ENCODE data around the gene PSME1.

PSME1 gene

DNA sequence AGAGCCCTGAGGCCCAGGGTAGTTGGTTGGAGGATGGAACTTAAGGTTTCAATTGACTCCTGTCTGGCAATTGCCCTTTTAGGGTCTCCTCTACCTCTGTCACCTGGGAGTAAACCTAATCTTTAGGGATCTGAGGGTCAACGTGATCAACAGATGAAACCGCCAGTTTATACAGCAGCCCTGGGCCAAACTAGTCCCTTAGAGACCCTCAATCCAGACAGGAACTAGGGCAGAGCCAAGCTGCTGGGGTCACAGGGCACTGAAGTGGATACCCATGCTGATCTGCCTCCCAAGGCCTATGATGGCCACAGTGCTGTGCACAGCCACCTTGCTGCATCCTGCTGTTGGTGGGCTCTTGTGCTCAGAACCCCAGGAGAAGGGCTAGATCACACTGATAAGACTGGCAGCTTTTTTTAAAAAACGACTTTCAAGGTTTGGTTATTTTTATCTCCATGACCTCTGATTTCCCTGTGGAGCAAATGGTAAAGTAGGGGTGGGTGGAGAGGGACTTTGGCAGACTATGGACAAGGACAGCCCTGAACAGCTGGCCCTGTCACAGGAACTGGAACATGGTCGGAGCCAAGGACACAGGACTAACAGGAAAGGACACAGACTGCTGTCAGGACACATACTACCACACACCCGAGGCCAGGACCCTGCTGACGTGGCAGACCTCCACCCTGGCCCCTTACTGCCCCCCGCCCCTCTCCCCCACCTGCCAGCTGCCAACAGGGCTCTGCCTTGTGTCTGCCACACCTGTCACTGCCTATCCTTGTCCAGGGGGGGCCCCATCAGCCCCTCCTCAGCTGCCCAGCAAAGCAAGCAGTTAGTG lies 5.1 kb upstream of the PSME1 start:
- DNase-seq: no peak

DNA sequence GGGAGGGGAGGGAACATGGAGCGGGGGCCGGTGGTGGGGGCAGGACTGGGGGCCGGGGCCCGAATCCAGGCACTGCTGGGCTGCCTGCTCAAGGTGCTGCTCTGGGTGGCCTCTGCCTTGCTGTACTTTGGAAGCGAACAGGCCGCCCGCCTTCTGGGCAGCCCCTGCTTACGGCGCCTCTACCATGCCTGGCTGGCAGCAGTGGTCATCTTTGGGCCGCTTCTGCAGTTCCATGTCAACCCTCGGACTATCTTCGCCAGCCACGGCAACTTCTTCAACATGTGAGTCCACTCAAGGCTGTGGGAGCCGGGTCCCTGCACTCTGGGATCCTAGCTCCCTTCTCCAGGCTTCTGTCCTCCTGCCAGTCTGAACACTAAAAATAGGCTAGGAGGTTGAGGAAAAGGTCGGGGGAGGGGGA lies 4.4 kb upstream of the PSME1 start:
- no peak for DNase-seq

DNA sequence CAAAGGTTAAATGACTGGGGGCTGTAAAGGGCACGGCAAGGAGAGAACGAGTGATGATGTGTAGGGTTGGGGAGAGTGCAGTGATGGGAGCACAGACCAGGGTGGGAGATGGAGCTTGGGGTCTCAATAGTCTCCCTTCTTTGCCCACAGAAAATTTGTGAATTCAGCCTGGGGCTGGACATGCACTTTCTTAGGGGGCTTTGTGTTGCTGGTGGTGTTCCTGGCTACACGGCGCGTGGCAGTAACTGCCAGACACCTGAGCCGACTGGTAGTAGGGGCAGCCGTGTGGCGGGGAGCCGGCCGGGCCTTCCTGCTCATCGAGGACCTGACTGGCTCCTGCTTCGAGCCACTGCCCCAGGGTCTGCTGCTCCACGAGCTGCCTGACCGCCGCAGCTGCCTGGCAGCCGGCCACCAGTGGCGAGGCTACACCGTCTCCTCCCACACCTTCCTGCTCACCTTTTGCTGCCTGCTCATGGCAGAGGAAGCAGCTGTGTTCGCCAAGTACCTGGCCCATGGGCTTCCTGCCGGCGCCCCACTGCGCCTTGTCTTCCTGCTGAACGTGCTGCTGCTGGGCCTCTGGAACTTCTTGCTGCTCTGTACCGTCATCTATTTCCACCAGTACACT lies 3.8 kb upstream of the PSME1 start:
- no peak for DNase-seq

DNA sequence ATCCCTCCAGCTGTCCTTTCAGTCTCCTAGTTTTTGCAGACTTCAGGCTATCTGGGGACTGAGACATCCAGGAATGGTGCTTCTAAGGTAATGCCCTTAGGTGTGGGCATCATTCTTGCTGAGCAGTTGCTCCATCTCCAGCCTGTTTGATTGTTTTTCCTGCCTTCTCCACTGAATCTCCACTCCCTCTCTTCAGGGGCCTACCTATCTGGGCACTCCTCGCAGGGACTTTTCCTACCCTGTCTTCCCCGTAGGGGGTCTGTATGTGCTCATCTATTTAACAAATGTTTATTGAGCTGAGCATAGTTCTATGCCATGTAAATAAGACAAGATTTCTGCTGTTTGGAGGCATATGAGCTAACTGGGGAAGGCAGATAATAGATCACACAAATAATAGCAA lies 3.0 kb upstream of the PSME1 start:
- DNase-seq: no peak

DNA sequence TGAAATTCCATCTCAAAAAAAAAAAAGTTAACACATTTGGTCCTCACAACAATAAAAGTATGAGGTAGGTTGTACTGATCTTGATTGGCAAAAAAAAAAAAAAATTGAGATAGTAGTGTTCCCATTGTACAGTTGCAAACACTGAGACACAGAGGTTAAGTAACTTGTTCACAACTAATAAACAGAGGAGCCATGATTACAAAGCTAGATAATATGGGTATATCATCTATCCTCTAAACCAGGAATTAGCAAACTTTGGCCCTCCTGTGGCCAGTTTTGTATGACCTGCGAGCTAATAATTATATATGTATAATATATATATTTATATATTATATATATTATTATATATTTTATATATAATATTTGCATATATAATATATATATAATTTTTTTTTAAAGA lies 2.3 kb upstream of the PSME1 start:
- no peak for DNase-seq

DNA sequence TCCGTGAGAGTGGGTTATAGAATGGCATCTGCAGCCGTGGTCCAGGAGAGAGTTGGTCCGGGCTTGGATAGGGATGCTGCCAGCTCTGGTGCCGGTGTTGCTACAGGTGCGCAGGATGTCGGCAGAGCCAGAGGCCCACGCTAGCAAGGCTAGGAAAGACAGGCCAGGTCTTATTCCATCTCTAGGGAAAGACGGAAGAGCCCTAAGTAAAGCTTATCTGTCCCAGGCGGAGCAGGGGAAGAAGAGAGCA lies 485 bp upstream of the PSME1 start:
- no peak for DNase-seq

DNA sequence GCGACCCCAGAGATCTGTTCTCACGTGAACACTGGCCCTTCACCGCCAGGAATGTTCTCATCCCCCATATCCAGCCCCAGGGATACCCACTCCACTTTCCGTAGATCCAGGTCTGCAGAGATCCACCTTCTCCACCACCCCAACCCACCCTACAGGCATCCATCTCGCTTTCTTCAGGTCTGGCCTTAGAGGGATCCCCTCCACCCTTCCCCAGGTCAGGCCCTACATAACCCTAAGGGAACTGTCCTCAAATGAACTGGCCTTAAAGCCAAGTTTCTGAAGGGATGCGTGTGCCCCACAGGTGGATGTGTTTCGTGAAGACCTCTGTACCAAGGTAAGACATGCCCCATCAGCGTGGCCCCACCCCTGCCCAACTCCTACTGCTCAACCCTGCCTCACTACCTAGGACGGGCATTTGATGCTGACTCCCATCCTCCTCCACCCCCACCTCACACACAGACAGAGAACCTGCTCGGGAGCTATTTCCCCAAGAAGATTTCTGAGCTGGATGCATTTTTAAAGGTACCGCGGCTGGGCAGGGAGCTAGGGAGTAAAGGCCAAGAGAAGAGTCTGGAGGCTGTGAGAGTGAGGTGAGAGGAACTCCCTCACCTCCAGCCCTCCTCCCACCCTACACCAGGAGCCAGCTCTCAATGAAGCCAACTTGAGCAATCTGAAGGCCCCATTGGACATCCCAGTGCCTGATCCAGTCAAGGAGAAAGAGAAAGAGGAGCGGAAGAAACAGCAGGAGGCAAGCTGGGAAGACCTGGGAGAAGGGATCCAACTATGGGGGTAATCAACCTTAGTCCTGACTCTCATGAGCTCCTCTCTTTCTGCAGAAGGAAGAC lies 912 bp downstream of the PSME1 start:
- peak; percentile 22 to 40 for DNase-seq

DNA sequence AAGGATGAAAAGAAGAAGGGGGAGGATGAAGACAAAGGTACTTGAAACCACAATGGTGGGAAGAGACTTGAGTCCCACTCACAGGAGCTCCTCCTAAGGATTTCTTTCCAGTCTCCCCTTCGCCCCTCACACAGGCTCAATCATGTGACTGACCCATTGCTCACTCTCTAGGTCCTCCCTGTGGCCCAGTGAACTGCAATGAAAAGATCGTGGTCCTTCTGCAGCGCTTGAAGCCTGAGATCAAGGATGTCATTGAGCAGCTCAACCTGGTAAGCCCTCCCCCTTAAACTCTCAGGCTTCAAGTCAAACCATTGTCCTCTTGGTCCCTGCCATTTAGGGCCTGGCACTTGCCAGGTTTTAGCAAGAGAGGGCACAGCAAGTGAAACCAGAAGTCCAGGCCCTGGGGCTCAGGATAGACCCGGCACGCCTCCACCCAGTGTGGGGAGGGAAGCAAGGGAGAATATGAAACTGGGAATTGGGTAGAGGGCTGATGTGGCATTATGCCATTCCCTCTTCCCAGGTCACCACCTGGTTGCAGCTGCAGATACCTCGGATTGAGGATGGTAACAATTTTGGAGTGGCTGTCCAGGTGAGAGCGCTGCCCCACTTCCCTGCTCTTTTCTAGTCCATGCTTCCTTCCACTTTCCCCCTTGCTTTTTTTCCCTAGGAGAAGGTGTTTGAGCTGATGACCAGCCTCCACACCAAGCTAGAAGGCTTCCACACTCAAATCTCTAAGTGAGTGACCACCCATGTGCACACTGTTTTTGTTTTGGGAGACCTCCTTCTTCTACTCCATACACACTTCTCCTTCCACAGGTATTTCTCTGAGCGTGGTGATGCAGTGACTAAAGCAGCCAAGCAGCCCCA lies 1.8 kb downstream of the PSME1 start:
- no peak for DNase-seq

DNA sequence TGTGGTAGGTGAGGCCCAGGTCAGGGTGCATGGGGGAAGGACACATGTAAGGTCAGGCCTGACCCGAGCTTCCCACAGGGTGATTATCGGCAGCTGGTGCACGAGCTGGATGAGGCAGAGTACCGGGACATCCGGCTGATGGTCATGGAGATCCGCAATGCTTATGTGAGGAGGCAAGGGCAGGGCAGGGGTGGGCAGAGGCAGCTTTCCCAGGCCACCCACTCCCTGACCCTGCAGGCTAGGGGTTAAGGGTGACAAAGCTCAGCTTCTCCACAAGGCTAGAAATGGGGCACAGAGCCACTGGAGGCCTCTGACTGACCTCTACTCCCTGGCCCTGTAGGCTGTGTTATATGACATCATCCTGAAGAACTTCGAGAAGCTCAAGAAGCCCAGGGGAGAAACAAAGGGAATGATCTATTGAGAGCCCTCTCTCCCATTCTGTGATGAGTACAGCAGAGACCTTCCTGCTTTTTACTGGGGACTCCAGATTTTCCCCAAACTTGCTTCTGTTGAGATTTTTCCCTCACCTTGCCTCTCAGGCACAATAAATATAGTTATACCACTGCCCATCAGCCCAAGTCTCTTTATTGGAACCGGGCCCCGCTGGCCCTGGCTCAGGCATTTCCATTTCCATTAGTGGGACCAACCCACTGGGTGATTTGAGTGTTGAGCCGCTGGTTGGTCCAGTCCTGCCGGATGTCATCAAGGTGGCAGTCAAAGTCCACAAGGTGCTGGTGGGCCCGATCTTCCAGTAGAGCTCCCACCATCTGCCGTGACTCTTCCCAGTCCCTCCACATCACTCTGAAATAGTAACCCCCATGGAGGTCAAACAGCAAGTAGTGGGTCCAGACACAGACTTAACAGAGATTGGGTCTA lies 2.6 kb downstream of the PSME1 start:
- no peak for DNase-seq

DNA sequence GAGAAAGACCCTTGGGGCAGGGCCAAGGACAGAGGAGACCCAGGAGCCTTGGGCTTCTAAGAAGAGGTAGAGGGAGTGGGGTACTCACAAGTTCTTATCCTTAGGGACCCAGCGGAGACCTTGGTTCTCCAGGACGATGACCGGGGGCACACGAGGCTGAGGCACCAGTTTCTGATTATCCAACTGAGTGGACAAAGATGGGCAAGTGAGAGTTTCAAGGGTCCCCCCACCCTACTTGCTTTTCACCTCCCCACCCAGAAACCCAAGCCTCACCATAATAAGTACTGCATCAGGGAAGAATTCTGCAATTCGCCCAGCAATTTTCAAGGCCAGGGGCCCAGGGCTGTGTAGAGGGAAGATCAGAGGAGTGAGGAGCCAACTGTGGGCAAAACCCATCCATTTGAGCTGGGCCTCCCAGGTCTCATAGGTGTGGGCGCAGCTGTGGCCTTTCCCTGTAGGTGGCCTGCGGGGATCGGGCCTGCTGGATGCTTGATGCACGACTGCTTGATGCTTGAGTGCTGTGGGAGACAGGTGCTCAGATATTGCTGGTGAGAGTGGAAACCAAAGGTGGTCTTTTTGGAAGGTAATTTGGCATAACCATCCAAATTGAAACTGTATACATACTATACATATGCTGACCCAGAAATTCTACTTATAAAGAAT lies 3.4 kb downstream of the PSME1 start:
- DNase-seq: peak in 1 of 2 experiments; percentile 43

DNA sequence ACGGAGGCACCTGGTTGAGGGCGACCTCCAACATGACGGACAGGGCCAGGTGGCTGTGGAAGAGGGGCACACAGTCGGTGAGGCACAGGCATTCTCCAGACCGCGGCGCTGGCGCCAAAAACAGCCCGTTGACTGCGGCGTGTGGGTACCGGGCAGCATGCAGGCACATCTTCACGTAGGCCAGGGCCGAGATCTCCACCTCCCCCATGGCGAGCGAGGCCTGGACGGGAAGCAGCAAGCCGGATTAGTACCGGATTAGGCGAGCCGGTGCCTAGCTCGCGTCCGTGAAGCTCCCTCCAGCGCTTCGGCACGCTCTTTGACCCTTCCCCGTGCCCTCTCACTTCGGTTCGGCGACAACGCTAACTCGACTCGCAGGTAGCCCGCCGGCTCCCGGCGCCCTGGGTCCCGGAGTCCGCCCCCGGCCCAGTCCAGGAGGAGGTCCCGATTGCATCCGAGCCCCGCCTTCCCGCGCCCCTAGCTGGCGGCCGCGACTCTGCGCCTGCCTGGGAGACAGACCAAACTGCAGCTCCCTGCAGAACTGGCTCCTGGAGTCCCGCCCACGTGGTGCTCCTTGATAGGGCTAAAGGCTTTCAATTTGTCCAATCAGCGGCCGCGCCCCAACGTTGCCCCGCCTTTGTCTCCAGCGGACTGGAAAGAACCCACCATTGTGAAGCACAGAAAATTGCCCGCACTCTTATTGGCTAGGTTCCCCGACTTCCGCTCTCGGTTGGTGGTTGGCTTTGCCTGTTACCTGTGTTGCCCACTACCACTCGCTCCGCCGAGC lies 5.3 kb downstream of the PSME1 start, which contains the start of gene EMC9:
Gene EMC9 (minus strand): TSS at position 495 of the 784 bp plus-strand sequence. CDS start 287 bp downstream, at position 208.
- peak; percentile 99 to 100 for DNase-seq

DNA sequence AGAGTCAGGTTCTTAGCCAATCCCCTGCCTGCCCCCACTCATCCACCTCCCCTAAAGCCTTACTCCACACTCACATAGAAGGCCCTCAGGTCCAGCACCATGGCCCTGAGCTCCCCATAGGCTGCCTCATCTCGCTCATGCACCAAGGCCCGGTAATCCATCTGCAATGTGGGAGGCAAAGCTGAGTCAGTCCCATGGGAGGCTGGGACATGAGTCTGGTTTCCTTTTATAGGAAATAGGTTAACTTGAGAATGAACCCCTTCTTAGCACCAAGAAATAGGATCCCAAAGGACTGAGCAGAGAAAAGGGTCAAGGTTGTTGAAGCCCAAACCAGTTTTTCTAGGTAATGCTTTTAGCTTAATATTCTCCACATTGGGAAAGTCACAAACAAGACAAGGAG lies 7.5 kb downstream of the PSME1 start:
- no peak for DNase-seq

DNA sequence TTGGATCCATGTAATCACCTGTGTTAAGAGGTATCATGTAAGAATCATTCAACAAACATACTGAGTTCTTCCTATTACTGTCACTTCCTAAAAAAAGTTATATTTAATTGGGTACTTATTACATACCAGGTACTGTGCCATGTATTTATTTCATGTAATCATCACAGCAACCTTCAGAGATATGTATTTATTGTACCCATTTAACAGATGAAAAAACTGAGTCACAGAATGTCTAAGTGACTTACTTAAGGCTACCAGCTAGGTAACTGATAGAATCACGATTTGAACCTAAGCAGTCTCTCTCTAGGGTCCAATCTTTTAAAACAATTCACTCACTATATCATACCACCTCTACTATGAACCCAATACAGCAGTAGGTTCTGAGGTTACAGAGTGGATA lies 8.5 kb downstream of the PSME1 start:
- no peak for DNase-seq

DNA sequence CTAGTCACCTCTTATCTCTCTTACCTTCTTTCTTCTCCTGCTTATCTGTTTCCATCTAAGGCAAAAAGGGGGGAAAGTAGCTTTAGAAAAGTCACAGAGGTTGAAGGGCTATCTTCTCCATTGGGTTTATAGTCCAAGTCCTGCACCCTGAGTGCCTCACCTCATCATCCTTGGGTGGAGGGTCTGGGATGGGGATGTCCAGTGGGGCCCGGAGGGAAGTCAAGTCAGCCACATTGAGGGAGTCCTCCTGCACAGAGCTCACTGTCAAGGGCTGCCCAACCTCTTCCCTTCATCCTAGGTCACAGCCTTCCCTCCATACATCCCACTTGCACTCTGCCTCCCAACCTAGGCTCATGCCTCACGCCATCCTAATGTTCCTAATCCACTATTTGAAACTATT lies 9.2 kb downstream of the PSME1 start:
- no peak for DNase-seq

DNA sequence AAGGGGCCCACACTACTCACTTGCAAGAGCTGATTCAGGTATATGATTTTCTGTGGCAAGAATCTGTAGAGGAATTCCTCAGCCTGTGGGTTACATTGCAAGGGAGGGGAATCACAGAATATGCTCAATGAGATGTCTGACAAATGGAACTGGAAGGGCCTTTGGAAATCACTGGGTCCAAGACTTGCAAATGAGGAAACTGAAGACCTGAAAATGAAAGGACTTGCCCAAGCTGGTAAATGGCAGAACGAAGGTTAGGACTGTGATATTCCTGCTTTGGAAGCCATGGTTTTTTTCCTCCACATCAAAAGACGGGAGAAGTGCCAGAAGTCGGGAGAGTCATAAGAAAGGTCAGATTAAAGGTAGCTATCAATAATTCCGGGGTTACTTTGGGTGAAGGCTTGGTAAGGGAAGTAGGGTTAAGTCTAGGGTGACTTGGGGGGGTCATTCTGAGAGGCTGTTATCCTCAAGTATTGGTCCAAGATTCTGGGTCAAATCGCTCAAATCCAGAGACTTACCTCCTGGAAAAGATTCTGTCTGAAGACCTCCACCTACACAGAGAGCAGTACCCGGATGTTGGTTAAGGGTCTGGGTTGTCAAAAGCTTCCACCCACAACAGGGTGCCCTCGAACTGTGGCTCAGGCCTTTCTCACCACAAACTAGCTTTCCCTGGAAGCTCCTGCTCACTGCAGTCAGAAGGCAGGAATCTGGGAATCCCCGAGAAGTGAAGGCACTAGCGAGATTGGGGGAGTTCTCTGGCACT lies 9.9 kb downstream of the PSME1 start:
- DNase-seq: peak in 1 of 2 experiments; percentile 70

DNA sequence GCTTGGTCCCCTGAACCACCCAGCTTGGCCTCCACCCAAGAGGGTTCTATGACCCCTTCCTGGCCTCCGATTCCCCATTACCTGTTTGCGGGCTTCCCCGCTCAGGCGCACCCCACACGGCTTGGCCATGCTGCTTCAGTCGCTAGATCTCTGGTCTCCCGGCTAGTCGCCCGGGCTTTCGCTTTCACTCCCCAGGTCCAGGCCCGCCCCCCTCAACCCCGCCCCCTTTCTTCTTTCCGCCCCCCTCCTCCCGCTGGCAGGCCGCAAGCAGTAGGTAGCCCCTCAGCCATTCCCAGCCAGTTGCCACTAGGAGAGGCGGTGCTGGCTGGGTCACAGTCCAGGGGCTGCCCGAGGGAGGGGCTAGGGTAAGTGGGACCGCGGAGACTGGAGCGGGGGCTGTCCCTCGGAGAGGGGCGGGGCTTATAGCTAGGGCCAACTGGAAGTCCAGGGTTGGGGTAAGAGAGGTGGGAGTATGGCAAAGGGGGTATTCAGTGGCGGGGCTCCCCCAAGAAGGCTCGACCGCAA lies 10.5 kb downstream of the PSME1 start, which contains the start of gene PSME2:
Gene PSME2 (minus strand): TSS at position 158 of the 525 bp plus-strand sequence. CDS start 29 bp downstream, at position 129.
- peak; percentile 95 to 98 for DNase-seq

DNA sequence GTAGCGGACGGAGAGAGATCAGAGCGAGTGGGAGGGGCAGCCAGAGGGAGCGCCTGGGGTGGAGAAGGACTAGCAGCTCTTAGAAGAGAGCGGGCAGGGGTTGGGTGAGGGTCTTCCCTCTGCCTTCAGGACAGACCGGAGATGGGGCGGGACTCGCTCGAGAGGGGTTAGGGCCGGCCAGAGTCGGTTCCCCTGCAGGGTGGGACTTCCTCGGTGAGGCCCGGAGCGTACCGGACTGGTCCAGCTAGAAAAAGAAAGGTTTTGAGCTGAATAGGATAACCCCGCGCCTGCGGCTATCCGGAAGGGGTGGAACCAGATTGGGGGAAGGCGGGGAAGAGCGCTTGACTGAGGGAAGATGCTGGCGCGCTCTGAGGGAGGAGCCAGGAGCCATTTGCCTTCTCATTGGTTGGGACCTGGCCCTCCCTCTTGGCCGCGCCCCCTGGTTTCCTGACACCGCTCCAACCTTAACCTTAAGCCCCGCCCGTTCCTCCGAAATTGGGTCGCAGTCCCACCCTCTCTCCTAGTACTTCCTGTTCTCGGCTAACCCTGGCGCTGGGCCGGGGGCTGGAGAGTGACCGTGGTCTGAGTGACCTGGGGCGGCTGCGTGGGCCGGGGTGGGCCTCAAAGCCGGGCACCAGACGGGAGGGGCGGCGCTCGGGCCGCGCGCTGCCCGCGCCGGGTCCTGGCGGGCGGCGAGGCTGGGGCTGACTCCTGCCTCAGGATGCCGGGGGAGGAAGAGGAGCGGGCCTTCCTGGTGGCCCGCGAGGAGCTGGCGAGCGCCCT lies 11.2 kb downstream of the PSME1 start, which contains the start of gene RNF31:
Gene RNF31 (plus strand): TSS at position 521 of the 783 bp plus-strand sequence. CDS start 201 bp downstream, at position 722.
- DNase-seq: peak; percentile 95 to 99
